GM15510 (cell line): ENCODE results near the gene TMEM95.

Experiments used
- POLR2A ChIP-seq: IDR thresholded peaks from 3 replicates; pipeline ENCODE4 v1.6.1; 2011; ENCODE audit warnings: borderline replicate concordance; ENCODE audit not compliant: insufficient read length; ENCODE audit errors: extremely low read depth

TMEM95 gene

GRCh38 chr17:7380855-7381683, 26.1 kb downstream of the TMEM95 start, which contains the start of gene TNK1:
TSS of gene TNK1 (plus strand) at chr17:7381089. CDS start at chr17:7382927, 1,838 bp downstream.
- no peak for TF ChIP-seq POLR2A

- TF ChIP-seq POLR2A = no peak
These were observed 27.9 kb downstream of the TMEM95 start for GRCh38 chr17:7382901-7383300.

- no peak for TF ChIP-seq POLR2A
These were observed 28.4 kb downstream of the TMEM95 start for GRCh38 chr17:7383371-7383741.

DNA sequence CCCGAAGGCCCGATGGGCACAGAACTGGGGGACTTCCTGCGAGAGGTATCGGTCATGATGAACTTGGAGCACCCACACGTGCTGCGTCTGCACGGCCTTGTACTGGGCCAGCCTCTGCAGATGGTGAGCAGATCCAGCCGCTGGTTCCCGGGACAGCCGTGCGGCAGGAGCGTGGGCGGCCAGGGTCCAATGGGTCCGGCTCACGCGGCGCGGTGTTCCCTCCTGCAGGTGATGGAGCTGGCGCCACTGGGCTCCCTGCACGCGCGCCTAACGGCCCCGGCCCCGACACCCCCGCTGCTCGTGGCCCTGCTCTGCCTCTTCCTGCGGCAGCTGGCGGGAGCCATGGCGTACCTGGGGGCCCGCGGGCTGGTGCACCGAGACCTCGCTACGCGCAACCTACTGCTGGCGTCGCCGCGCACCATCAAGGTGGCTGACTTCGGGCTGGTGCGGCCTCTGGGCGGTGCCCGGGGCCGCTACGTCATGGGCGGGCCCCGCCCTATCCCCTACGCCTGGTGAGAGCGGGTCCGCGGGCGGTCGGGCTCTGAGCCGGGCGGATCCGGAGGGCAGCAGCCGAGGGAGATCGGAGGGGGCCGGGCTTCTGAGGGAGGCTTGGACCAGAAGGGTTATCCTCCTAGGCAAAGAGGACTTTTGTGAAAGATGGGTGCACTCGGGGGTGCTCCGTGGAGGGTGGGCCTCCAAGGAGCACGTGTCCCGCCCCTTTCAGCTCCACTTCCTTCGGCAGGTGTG, 29.0 kb downstream of the TMEM95 start:
- peak; percentile 49 for TF ChIP-seq POLR2A

GRCh38 chr17:7384489-7385081, 29.6 kb downstream of the TMEM95 start:
- TF ChIP-seq POLR2A = no peak

DNA sequence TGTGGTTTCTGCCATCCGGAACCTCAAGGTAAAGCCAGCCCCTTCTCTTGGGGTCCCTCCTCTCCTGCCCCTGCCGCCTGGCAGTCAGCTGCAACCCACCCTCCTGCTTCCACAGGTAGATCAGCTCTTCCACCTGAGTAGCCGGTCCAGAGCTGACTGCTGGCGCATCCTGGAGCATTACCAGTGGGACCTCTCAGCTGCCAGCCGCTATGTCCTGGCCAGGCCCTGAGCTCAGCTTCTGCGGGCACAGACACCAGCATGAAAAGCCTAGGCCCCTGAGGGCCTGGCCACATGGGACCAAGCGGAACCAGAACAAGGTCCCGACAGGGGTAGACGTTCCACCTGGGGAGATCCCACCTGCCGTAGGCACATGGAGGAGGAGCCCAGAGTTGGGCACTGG, 33.9 kb downstream of the TMEM95 start:
- no peak for TF ChIP-seq POLR2A

GRCh38 chr17:7389924-7390910, 35.3 kb downstream of the TMEM95 start:
- TF ChIP-seq POLR2A = no peak

DNA sequence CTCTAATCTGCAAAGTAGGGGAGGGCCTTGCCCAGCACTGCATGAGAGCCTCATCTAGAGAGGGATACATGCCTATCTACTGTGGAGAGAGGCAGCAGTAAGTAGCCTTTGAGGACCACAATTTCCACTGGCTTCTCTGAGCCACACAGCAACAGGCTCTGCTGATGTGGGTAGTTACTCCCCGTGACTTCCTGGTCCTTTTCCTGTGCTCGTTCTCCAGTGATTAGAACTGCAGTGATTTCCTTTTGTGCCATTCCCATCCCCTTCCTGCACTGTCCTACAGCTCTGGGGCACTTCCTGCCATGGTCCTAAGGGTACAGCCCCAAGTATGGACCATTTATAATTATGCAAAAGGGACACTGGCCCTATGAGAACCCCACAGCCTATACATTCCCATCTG, 36.4 kb downstream of the TMEM95 start:
- TF ChIP-seq POLR2A = no peak

- TF ChIP-seq POLR2A = no peak
These were observed 38.0 kb downstream of the TMEM95 start for GRCh38 chr17:7392696-7393612.

- TF ChIP-seq POLR2A = no peak
These were observed 38.9 kb downstream of the TMEM95 start for GRCh38 chr17:7393613-7394451.

DNA sequence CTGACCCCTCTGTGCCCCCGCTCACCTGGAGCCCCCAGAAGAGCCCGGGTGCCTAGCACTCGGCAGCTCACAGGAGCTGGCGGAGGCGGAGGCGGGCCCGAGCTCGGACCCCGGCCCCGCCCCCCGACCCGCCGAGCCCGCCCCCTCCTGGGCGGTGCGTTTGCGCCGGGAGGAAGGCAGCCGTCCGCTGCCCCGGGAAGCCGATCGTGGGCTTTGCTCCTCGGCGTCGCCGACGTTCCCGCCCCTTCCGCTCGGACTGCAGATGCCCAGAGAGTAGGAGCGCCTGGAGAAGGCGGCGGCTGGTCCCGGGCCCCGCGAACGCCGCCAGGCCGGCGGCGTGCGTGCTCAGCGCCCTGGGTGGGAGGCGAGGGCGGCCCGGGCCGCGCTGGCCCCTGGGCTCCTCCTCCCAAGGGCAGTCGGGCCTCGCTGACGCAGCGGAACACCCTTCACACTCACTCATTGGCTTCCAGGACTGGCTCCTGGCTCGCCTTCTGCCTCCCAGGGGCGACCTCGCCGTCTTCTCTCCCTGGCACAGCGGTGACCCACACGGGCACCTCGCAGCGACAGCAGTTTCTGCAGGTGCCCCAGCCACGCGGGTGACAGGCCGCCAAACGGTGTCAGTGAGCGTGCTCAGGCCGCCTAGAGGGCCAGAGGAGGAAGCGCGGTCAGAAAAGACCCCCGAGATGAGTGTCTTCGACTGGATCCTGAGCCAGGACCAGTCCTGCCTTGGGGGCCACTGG, 39.7 kb downstream of the TMEM95 start, which contains the start of gene PLSCR3:
Gene PLSCR3 (minus strand): TSS at position 74 of the 740 bp plus-strand sequence. CDS start 415 bp downstream, outside the sequence.
- peak; percentile 89 for TF ChIP-seq POLR2A

- TF ChIP-seq POLR2A = no peak
These were observed 41.2 kb downstream of the TMEM95 start for GRCh38 chr17:7396147-7396546.
